Ishikawa (cell line): Measurements from ENCODE around the gene MYO5B.

ENCODE experiments used
- CEBPB ChIP-seq: IDR thresholded peaks from 2 replicates; pipeline ENCODE4 v1.6.1; 2012
- CREB1 ChIP-seq: IDR thresholded peaks from 2 replicates; pipeline ENCODE4 v1.6.1; 2012; ENCODE audit warnings: low read depth
- EGR1 ChIP-seq: IDR thresholded peaks from 2 replicates; pipeline ENCODE4 v1.6.1; 2012
- EP300 ChIP-seq: IDR thresholded peaks from 2 replicates; pipeline ENCODE4 v1.6.1; 2012; ENCODE audit warnings: borderline replicate concordance
- FOXM1 ChIP-seq: IDR thresholded peaks from 2 replicates; pipeline ENCODE4 v1.6.1; 2012; ENCODE audit warnings: low read depth, borderline replicate concordance
- NFIC ChIP-seq: IDR thresholded peaks from 2 replicates; pipeline ENCODE4 v1.6.1; 2012
- RAD21 ChIP-seq: IDR thresholded peaks from 2 replicates; pipeline ENCODE4 v1.6.1; 2012; ENCODE audit warnings: low read depth
- TAF1 ChIP-seq: IDR thresholded peaks from 2 replicates; pipeline ENCODE4 v1.6.1; 2012; ENCODE audit warnings: low read depth, mild to moderate bottlenecking
- TCF12 ChIP-seq: IDR thresholded peaks from 2 replicates; pipeline ENCODE4 v1.6.1; 2012; ENCODE audit warnings: low read depth
- TEAD4 ChIP-seq: IDR thresholded peaks from 2 replicates; pipeline ENCODE4 v1.6.1; 2012
- YY1 ChIP-seq: IDR thresholded peaks from 2 replicates; pipeline ENCODE4 v1.6.1; 2012; ENCODE audit warnings: low read depth
- ZBTB7A ChIP-seq: IDR thresholded peaks from 2 replicates; pipeline ENCODE4 v1.6.1; 2012; ENCODE audit warnings: low read depth
- TF ChIP-seq, protein P1 (sequence below): IDR thresholded peaks from 2 replicates; pipeline ENCODE4 v1.6.1; 2012
- TF ChIP-seq, protein P2 (sequence below): IDR thresholded peaks from 2 replicates; pipeline ENCODE4 v1.6.1; 2012
- TF ChIP-seq, protein P3 (sequence below): IDR thresholded peaks from 2 replicates; pipeline ENCODE4 v1.6.1; 2012; ENCODE audit warnings: low read depth, mild to moderate bottlenecking

MYO5B gene

GRCh38 chr18:49944663-49945062, 250.3 kb downstream of the MYO5B start:
- TF ChIP-seq TCF12 = no peak
- TF ChIP-seq RAD21 = no peak
- no peak for TF ChIP-seq CREB1
- TF ChIP-seq CEBPB = no peak
- no peak for TF ChIP-seq EP300
- TF ChIP-seq, protein P1, sequence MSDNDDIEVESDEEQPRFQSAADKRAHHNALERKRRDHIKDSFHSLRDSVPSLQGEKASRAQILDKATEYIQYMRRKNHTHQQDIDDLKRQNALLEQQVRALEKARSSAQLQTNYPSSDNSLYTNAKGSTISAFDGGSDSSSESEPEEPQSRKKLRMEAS = no peak
- no peak for TF ChIP-seq TAF1
- no peak for TF ChIP-seq YY1
- no peak for TF ChIP-seq FOXM1
- no peak for TF ChIP-seq EGR1
- no peak for TF ChIP-seq NFIC

GRCh38 chr18:49936821-49937220, 258.1 kb downstream of the MYO5B start:
- TF ChIP-seq ZBTB7A (no peak), NFIC (no peak), RAD21 (no peak)

GRCh38 chr18:49935215-49935614, 259.7 kb downstream of the MYO5B start:
- no peak for TF ChIP-seq TEAD4
- no peak for TF ChIP-seq TAF1
- TF ChIP-seq CREB1 = no peak
- TF ChIP-seq YY1 = no peak
- no peak for TF ChIP-seq RAD21
- TF ChIP-seq EGR1 = no peak
- TF ChIP-seq ZBTB7A = no peak
- TF ChIP-seq NFIC = no peak
- TF ChIP-seq CEBPB = no peak
- no peak for TF ChIP-seq EP300
- TF ChIP-seq, protein P2, sequence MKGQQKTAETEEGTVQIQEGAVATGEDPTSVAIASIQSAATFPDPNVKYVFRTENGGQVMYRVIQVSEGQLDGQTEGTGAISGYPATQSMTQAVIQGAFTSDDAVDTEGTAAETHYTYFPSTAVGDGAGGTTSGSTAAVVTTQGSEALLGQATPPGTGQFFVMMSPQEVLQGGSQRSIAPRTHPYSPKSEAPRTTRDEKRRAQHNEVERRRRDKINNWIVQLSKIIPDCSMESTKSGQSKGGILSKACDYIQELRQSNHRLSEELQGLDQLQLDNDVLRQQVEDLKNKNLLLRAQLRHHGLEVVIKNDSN = no peak
- TF ChIP-seq, protein P1 = no peak
- TF ChIP-seq FOXM1 = no peak
- no peak for TF ChIP-seq TCF12
- TF ChIP-seq, protein P3, sequence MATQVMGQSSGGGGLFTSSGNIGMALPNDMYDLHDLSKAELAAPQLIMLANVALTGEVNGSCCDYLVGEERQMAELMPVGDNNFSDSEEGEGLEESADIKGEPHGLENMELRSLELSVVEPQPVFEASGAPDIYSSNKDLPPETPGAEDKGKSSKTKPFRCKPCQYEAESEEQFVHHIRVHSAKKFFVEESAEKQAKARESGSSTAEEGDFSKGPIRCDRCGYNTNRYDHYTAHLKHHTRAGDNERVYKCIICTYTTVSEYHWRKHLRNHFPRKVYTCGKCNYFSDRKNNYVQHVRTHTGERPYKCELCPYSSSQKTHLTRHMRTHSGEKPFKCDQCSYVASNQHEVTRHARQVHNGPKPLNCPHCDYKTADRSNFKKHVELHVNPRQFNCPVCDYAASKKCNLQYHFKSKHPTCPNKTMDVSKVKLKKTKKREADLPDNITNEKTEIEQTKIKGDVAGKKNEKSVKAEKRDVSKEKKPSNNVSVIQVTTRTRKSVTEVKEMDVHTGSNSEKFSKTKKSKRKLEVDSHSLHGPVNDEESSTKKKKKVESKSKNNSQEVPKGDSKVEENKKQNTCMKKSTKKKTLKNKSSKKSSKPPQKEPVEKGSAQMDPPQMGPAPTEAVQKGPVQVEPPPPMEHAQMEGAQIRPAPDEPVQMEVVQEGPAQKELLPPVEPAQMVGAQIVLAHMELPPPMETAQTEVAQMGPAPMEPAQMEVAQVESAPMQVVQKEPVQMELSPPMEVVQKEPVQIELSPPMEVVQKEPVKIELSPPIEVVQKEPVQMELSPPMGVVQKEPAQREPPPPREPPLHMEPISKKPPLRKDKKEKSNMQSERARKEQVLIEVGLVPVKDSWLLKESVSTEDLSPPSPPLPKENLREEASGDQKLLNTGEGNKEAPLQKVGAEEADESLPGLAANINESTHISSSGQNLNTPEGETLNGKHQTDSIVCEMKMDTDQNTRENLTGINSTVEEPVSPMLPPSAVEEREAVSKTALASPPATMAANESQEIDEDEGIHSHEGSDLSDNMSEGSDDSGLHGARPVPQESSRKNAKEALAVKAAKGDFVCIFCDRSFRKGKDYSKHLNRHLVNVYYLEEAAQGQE = no peak

GRCh38 chr18:49934457-49934856, 260.5 kb downstream of the MYO5B start:
- TF ChIP-seq TCF12 (no peak), NFIC (no peak), TEAD4 (no peak), TAF1 (no peak), FOXM1 (no peak)

DNA sequence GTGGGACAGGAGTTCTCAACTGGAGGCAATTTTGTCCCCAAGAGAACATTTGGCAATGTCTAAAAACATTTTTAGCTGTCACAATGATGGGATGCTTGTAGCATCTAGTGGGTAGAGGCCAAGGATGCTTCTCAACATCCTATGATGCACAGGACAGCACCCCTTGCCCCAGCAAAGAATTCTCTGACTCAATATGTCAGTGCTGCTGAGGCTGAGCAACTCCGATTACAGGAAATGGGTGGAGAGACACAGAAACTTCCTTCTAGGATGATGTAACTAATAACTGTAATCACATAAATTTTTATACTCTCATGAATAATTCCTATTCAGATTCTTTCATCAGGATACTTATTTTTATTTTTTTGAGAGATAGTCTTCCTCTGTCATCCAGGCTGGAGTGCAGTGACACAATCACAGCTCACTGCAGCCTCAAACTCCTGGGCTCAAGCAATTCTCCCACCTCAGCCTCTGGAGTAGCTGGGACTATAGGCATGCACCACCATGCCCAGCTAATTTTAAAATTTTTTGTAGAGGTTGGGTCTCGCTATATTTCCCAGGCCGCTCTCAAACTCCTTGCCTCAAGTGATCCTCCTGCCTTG, 261.3 kb downstream of the MYO5B start:
- no peak for TF ChIP-seq TAF1
- TF ChIP-seq, protein P3 = no peak
- TF ChIP-seq, protein P2 = no peak
- TF ChIP-seq TCF12 = no peak
- TF ChIP-seq TEAD4 = no peak
- no peak for TF ChIP-seq NFIC
- no peak for TF ChIP-seq RAD21
- no peak for TF ChIP-seq FOXM1
- TF ChIP-seq, protein P1 = no peak
- TF ChIP-seq EGR1 = no peak
- TF ChIP-seq YY1 = no peak
- no peak for TF ChIP-seq ZBTB7A
- TF ChIP-seq CREB1 = no peak
- no peak for TF ChIP-seq CEBPB
- no peak for TF ChIP-seq EP300

DNA sequence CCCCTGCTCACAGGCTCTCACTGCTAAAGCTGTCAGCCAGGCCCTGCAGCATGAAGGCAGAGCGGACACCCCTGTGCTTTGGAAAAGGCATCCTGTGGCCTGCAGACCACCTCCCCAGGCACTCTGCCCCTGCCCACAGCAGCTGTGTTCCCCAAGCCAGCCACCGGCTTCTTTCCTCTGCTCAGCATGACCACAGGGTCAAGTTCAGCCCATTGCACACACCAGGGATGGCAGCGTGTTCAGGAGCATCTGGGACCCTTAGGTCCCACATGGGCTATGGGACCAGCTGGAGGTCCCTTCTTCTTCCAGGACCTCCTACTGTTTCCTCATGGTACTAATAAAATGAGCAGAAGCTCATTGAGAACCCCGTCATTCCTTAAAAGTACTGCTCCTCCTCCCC, 263.2 kb downstream of the MYO5B start:
- TF ChIP-seq NFIC = no peak
